Bone marrow (tissue), 2 donors: ENCODE results near the gene FCGBP.
"Not testable (repeated sequence)": the region's sequence is repeated elsewhere in the genome, so short reads cannot be mapped to it uniquely, and the experiment has no call there.

Experiments
- DNase-seq, 2 donors: peaks; one replicate each; lab custom pipeline; 2025; lab: John Stamatoyannopoulos, UW

Gene FCGBP

GRCh38 chr19:39934584-39935363, at the start of gene FCGBP:
TSS of gene FCGBP (minus strand) at chr19:39934634.
- no peak for DNase-seq

GRCh38 chr19:39983695-39984300, 49.4 kb upstream of the FCGBP start:
- DNase-seq: no peak

- DNase-seq: no peak
Observed at GRCh38 chr19:39982883-39983282, 48.4 kb upstream of the FCGBP start.

DNA sequence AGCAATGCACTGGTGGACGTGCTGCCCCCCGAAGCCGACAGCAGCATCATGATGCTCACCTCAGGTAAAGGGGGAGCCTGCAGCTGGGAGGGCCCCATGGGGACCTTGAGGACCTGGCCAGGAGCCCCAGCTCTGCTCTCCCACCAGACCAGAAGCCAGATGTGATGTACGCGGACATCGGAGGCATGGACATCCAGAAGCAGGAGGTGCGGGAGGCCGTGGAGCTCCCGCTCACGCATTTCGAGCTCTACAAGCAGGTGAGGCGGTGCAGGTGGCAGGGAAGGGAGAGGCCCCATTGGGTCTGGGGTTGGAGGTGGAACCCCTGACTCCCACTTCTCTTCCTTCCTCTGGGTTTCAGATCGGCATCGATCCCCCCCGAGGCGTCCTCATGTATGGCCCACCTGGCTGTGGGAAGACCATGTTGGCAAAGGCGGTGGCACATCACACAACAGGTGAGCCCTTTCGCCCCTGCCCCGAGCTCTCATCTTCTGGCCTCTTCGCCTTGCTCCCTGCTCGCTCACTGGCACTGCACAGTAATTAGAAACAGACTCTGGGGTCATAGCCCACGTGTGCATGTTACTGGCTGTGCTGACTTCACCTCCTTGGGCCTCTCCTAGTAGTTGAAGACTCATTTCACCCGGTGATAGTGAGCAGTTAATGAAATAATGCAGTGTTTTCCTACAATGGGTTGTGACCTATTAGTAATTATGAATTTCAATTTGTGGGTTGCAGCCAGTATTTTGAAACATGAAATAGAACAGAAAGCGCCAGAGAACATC, 40.1 kb upstream of the FCGBP start:
- DNase-seq: no peak

DNA sequence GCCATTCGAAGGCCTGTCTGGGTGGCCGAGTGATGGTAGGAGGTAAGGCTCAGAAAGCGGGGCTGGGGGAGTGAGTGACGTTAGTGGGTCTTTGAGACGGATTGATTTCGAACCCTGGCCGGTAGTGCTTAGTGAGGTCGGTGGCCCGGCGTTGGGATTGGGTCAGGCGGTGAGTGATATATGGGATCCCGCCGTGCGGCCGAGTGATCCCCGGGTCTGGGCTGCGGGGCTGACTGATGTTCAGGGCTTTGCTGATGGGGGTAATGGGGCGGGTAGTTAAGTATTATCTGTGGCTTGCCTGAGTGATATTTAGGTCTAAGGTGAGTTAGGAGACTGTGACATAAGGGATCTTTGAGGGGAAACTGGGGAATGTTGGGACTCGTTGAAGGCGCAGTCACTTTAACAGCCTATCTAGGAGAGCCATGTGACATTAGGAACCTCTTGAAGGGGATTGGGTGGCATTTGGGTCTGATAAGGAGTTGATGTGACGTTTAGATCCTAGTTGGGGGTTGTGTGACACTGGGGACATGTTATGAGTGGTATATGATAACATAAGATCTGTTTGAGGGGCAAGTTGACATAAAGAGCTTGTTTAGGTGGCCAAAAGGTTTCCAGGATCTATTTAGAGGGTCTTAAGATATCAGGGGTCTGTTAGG, 37.1 kb upstream of the FCGBP start:
- no peak for DNase-seq

GRCh38 chr19:39970675-39971379, 36.4 kb upstream of the FCGBP start, which contains the start of gene PSMC4:
TSS of gene PSMC4 (plus strand) at chr19:39971165. CDS start at chr19:39971203, 38 bp downstream.
- DNase-seq: peak; percentile 99

- DNase-seq: no peak
Observed at GRCh38 chr19:39970425-39970674, 35.9 kb upstream of the FCGBP start.

DNA sequence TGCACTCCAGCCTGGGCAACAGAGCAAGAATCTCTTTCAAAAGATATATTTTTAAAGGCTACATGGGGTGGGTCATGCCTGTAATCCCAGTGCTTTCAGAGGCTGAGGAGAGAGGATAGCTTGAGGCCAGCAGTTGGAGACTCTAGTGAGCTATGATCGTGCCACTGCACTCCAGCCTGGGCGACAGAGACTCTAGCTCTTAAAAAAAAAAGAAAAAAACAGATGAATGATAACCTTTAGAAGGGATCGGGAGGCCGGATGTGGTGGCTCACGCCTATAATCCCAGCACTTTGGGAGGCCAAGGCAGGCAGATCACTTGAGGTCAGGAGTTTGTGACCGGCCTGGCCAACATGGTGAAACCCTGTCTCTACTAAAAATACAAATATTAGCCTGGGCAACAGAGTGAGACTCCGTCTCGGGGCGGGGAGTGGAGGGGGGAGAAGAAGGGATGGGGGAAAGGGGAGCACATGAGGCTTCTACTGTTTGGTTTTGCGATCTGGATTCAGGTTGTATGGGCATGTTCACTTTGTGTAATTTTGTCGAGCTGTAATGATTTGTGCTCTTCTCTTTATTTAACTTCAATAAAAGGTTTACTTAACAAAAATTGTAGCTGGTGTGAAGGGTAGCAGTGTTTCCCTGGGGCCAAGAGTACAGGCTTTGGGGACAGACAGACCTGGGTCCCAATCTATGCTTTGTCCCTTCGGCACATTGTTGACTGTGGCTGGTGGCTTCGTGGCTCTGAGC, 35.4 kb upstream of the FCGBP start:
- no peak for DNase-seq

DNA sequence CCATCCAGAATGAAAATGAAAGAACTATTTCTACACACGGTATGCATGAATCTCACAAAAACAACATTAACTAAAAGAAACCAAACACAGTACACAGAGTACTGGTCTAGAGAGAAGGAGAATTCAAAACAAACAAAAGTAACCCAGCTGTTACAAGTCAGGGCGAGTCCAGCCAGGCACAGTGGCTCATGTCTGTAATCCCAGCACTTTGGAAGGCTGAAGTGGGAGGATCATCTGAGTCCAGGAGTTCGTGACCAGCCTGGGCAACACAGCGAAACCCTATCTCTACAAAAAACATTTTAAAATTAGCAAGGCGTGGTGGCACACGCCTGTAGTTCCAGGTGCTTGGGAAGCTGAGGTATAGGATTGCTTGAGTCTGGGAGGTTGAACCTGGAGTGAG, 34.8 kb upstream of the FCGBP start:
- DNase-seq: no peak

- no peak for DNase-seq
Observed at GRCh38 chr19:39968789-39969188, 34.4 kb upstream of the FCGBP start.

GRCh38 chr19:39967561-39967960, 33.1 kb upstream of the FCGBP start:
- DNase-seq: no peak

DNA sequence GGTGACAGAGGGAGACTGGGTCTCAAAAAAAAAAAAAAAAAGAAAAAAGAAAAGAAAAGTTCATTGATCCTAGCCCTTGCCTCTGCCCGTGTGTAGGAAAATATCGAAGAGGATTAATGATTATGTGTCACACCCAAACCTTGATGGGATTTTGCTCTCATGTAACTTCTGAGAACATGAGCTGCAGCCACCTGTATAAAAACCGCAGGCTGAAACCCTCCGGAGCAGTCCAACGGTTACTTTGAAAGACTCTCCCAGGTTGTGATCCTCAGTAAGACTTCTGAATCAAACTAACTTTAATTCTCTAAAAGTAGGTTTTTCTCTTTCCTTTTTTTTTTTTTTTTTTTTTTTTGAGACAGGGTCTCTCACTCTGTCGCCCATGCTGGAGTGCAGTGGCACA, 32.2 kb upstream of the FCGBP start:
- no peak for DNase-seq

DNA sequence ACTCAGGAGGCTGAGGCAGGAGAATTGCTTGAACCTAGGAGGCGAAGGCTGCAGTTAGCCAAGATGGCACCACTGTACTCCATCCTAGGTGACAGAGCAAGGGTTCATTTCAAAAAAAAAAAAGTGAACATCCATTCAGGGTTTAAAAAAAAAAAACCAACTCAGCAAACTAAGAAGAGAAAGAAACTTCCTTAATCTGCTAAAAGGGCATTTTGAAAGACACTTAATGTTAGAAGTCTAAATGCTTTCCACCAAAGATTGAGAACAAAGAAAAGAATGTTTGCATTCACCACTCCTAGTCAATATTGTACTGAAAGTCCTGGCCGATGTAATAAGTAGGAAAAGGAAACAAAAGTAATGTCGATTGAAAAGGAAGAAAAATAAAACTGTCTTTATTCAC, 29.5 kb upstream of the FCGBP start:
- DNase-seq: no peak

- DNase-seq: not testable (repeated sequence)
Observed at GRCh38 chr19:39959407-39959806, 25.0 kb upstream of the FCGBP start.

GRCh38 chr19:39958942-39959341, 24.5 kb upstream of the FCGBP start:
- DNase-seq: not testable (repeated sequence)

GRCh38 chr19:39957886-39958285, 23.5 kb upstream of the FCGBP start:
- not testable (repeated sequence) for DNase-seq

DNA sequence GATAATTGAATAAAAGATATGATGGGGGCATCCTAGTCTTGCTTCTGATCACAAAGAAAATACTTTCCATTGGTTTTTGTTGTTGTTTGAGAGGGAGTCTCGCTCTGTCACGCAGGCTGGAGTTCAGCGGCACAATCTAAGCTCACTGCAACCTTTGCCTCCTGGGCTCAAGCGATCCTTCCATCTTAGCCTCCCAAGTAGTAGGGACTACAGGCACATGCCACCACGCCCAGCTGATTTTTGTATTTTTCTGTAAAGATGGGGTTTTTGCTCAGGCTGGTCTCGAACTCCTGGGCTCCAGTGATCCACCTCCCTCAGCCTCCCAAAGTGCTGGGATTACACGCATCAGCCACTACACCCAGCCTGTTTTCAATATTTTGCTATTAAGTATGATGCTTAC, 19.5 kb upstream of the FCGBP start:
- no peak for DNase-seq

DNA sequence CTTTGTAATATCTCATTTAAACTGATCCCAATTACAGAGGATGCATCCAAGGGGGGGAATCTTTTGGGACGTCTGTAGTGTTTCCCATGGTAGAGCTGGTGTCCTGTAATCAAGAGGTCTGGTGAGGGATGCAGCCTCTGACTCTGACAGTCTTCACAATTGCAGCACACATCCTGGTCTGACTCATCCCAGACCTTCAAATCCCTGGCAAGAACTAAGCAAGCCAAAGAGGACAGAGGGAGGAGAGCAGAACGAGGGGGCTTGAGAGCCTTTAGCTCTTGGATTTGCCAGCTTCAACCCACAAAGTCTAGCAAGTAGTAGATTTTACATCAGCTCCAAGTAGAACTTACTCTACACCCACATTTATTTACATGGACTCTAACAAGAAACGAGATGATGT, 17.3 kb upstream of the FCGBP start:
- DNase-seq: no peak

GRCh38 chr19:39951065-39951650, 16.7 kb upstream of the FCGBP start:
- no peak for DNase-seq

DNA sequence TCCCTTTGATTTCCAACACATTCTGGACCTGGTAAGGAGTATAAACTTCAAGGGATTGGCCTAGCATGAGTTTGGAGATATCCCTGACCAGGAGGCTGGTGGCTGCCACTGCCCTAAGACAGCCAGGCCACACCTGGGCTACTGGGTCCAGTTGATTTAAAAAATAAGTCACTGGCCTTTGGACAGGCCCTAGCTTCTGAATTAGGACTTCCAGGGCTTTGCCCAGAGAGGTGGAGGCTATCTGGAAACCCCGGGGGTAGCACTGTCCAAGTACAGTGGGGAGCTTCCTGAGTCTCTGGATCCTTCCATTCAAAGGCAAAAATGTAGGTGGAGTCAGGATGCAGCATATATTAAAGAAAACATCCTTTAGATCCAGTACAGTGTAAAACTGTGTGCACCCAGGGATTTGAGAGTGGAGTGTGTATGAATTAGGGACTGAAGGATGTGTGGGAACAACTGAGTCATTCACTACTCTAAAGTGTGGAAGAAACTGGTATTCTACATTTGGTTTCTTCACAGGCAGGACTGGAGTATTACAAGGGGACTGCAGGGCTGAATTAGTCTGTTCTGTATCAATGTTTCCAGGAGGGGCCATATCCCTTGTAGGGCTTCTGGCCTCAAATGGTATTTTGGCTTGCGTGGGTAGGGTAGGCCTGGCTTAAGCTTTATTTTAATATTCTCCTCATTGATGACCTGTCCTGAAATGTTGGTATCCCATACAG, 14.8 kb upstream of the FCGBP start:
- DNase-seq: no peak
